OCI-LY1 (cell line): Measurements from ENCODE around the gene C15orf40.

Source experiments
- H2AFZ ChIP-seq: fragments of 200-600 bp; sonication (generic), shearing (Covaris generic); 2 replicates; pipeline ENCODE4 v1.6.0; 2014; ENCODE audit warnings: antibody characterized with exemption, mild to moderate bottlenecking, low read length
- H3F3A ChIP-seq: fragments of 200-600 bp; sonication (generic), shearing (Covaris generic); 2 replicates; pipeline ENCODE4 v1.6.0; 2014; ENCODE audit warnings: mild to moderate bottlenecking, antibody characterized with exemption, low read length, moderate library complexity; ENCODE audit not compliant: insufficient read depth
- H3K27ac ChIP-seq: fragments of 200-600 bp; sonication (generic); 2 replicates; pipeline ENCODE4 v1.5.1; 2014; ENCODE audit warnings: low read length, mixed run types, mild to moderate bottlenecking, low read depth; ENCODE audit not compliant: poor library complexity, severe bottlenecking
- H3K27me3 ChIP-seq: fragments of 200-600 bp; sonication (generic); 2 replicates; pipeline ENCODE4 v1.6.0; 2014; ENCODE audit warnings: antibody characterized with exemption, mild to moderate bottlenecking, low read length, moderate library complexity; ENCODE audit not compliant: insufficient read depth
- H3K36me3 ChIP-seq: fragments of 200-600 bp; sonication (generic); 2 replicates; pipeline ENCODE4 v1.6.1; 2014; ENCODE audit warnings: mild to moderate bottlenecking, antibody characterized with exemption, low read length, moderate library complexity, mixed read lengths; ENCODE audit not compliant: insufficient read depth
- H3K4me1 ChIP-seq: fragments of 200-600 bp; sonication (generic); 2 replicates; pipeline ENCODE4 v1.5.1; 2014; ENCODE audit warnings: mild to moderate bottlenecking, low read length, moderate library complexity; ENCODE audit not compliant: insufficient read depth, severe bottlenecking
- H3K4me2 ChIP-seq: fragments of 200-600 bp; sonication (generic), shearing (Covaris generic); 2 replicates; pipeline ENCODE4 v1.6.1; 2014; ENCODE audit warnings: low read length
- H3K4me3 ChIP-seq: fragments of 200-600 bp; sonication (generic); 2 replicates; pipeline ENCODE4 v1.5.1; 2014; ENCODE audit warnings: low read length, low read depth, mild to moderate bottlenecking, mixed read lengths; ENCODE audit not compliant: poor library complexity, severe bottlenecking
- H3K79me2 ChIP-seq: fragments of 200-600 bp; shearing (Covaris generic); 2 replicates; pipeline ENCODE4 v1.6.1; 2016; ENCODE audit warnings: mixed run types, low read length, mixed read lengths; ENCODE audit not compliant: insufficient read depth
- H3K9ac ChIP-seq: fragments of 200-600 bp; sonication (generic), shearing (Covaris generic); 2 replicates; pipeline ENCODE4 v1.6.1; 2014; ENCODE audit warnings: mild to moderate bottlenecking, low read length, mixed read lengths
- H3K9me2 ChIP-seq: fragments of 200-600 bp; sonication (generic), shearing (Covaris generic); 2 replicates; pipeline ENCODE4 v1.6.1; 2014; ENCODE audit warnings: low read depth, mild to moderate bottlenecking, low read length, mixed read lengths
- H3K9me3 ChIP-seq: fragments of 200-600 bp; shearing (Covaris generic); 2 replicates; pipeline ENCODE4 v1.6.1; 2014; ENCODE audit warnings: low read length, mixed read lengths
- H4K20me1 ChIP-seq: fragments of 200-600 bp; sonication (generic), shearing (Covaris generic); 2 replicates; pipeline ENCODE4 v1.6.0; 2016; ENCODE audit warnings: mild to moderate bottlenecking, low read length; ENCODE audit not compliant: insufficient read depth
- EZH2 ChIP-seq: fragments of 200-600 bp; sonication (generic), shearing (Covaris generic); IDR thresholded peaks from 2 replicates; pipeline ENCODE4 v1.8.0; 2017; ENCODE audit warnings: borderline replicate concordance, mixed run types, mild to moderate bottlenecking, antibody characterized with exemption, low read length, moderate library complexity, mixed read lengths
- TF ChIP-seq, protein P1 (sequence below): fragments of 200-600 bp; sonication (generic), shearing (Covaris generic); IDR thresholded peaks from 2 replicates; pipeline ENCODE4 v1.5.1; 2017; ENCODE audit warnings: mild to moderate bottlenecking, antibody characterized with exemption, low read length, moderate library complexity, mixed read lengths

C15orf40 gene

DNA sequence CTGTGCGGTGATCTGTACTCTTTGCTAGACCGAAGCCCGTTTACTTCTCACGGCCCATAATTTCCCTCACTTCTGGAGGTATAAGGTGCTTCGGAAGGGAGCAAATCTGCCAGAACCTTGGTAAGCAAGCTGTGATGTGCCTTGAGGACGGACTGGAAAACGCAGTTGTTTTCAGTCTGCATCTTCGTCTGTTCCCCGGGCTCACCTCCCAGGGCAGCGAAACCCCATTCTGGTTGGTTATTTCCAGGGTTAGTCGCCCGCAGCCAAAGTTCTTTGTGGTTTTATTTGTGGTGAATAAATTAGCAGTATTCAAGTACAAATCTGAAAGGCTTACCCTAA is 25.0 kb downstream of the C15orf40 start:
- Histone ChIP-seq H3K4me2 (peak overlapping the region; percentile 82), H3K27me3 (no peaks in the 10 kb centered on the region), H3K9me2 (no peaks in the 10 kb centered on the region), H3K9ac (peak overlapping the region; percentile 94), H3K36me3 (peaks cover 29% of the 10 kb centered on the region), H3K4me1 (peaks cover 17% of the 10 kb centered on the region), H3K9me3 (no peaks in the 10 kb centered on the region), H3F3A (no peaks in the 10 kb centered on the region), H4K20me1 (no peaks in the 10 kb centered on the region), H2AFZ (no peak overlapping the region), H3K79me2 (peaks cover 12% of the 10 kb centered on the region), H3K27ac (no peak overlapping the region), H3K4me3 (peak overlapping the region; percentile 97)
- TF ChIP-seq EZH2, result no peak

- H3K36me3 ChIP-seq, result peaks cover 27% of the 10 kb centered on the region
- H3K27me3 ChIP-seq, result no peaks in the 10 kb centered on the region
- peaks cover 12% of the 10 kb centered on the region for H3K79me2 ChIP-seq
- no peaks in the 10 kb centered on the region for H3F3A ChIP-seq
- H3K27ac ChIP-seq, result peak within 1 kb of the TSS; percentile 17
- H3K4me2 ChIP-seq, result peak within 1 kb of the TSS; percentile 82
- H3K9me2 ChIP-seq, result no peaks in the 10 kb centered on the region
- H2AFZ ChIP-seq, result peak within 1 kb of the TSS; percentile 76; the same call in 1 of the 2 replicates
- H4K20me1 ChIP-seq, result no peaks in the 10 kb centered on the region
- peaks cover 17% of the 10 kb centered on the region for H3K4me1 ChIP-seq
- peak within 1 kb of the TSS; percentile 94 for H3K9ac ChIP-seq
- no peak for TF ChIP-seq EZH2
- TF ChIP-seq, protein P1, sequence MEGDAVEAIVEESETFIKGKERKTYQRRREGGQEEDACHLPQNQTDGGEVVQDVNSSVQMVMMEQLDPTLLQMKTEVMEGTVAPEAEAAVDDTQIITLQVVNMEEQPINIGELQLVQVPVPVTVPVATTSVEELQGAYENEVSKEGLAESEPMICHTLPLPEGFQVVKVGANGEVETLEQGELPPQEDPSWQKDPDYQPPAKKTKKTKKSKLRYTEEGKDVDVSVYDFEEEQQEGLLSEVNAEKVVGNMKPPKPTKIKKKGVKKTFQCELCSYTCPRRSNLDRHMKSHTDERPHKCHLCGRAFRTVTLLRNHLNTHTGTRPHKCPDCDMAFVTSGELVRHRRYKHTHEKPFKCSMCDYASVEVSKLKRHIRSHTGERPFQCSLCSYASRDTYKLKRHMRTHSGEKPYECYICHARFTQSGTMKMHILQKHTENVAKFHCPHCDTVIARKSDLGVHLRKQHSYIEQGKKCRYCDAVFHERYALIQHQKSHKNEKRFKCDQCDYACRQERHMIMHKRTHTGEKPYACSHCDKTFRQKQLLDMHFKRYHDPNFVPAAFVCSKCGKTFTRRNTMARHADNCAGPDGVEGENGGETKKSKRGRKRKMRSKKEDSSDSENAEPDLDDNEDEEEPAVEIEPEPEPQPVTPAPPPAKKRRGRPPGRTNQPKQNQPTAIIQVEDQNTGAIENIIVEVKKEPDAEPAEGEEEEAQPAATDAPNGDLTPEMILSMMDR, result no peak
- H3K9me3 ChIP-seq, result no peaks in the 10 kb centered on the region
- peak within 1 kb of the TSS; percentile 97 for H3K4me3 ChIP-seq
These were observed 25.6 kb downstream of the C15orf40 start, which contains the start of gene RAMAC for GRCh38 chr15:82985688-82986441. RAMAC (plus strand) TSS chr15:82986210; CDS start chr15:82989019, 2,809 bp downstream.

- H3K27ac ChIP-seq, result no peak overlapping the region
- H3K4me2 ChIP-seq, result no peak overlapping the region
These were observed 30.5 kb downstream of the C15orf40 start for GRCh38 chr15:82980981-82981380.

More at GRCh38 chr15:82980981-82981380, 30.5 kb downstream of the C15orf40 start:
- TF ChIP-seq, protein P1, result no peak
- TF ChIP-seq EZH2, result no peak
- Histone ChIP-seq H3K4me1 (peaks cover 9% of the 10 kb centered on the region), H3K9me3 (no peaks in the 10 kb centered on the region), H3K27me3 (no peaks in the 10 kb centered on the region), H3K79me2 (no peaks in the 10 kb centered on the region), H3K9me2 (no peaks in the 10 kb centered on the region), H3K4me3 (no peak overlapping the region), H4K20me1 (no peaks in the 10 kb centered on the region), H3K36me3 (no peaks in the 10 kb centered on the region), H2AFZ (no peak overlapping the region), H3F3A (no peaks in the 10 kb centered on the region), H3K9ac (no peak overlapping the region)
